Stimulated activated CD8-positive, alpha-beta memory T cell treated with anti-CD3 and anti-CD28 coated beads, Interleukin-15, amount 100 ng/mL, for 4 hours (primary cell): ENCODE results near the gene RASA1.

Experiments used
- DNase-seq, 2 donors: peaks; one replicate each; pipeline ENCODE4 v3.0.0-alpha.2; 2020; ENCODE audit warnings: low read depth in 2 of 2

The RASA1 gene

DNA sequence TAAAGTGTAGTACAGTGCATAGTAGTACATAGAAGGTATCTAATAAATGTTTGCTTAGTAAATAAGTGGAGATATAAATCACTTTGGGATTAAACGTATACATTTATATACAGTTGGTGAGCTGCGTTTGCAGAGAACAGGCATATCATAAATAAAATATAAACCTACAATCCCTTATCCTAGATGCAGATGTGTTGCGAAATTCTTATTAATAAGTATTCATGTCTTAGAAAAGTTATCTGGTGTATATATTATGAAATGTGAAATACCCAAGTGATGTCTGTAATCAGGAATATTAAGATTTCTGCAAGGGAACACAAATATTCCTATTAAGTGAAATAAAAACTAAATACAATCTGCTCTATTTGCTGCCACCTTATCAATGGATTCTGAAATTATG is 136.2 kb downstream of the RASA1 start:
- DNase-seq: no peak

DNA sequence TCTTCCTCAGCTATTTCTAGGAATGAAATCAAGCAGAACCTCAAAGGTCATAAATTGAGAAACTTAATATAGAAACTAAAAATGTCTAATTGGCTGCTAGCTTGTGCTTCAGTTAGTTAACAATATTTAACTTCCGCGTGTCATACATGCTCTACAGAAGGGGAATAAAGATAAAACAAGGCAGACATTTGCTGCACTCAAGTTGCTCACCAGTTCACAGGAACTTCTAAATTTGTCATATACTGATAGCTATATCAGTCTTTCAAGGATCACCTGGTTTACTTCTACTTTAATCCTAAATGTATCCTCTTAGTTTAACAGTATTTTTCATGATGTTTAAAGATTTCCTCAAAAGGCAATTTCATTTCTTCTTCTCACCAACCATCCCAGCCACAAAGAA is 136.7 kb downstream of the RASA1 start:
- DNase-seq: no peak

- no peak for DNase-seq
These were observed 137.9 kb downstream of the RASA1 start for GRCh38 chr5:87405472-87406155.

- no peak for DNase-seq
These were observed 140.5 kb downstream of the RASA1 start for GRCh38 chr5:87408204-87408603.

DNA sequence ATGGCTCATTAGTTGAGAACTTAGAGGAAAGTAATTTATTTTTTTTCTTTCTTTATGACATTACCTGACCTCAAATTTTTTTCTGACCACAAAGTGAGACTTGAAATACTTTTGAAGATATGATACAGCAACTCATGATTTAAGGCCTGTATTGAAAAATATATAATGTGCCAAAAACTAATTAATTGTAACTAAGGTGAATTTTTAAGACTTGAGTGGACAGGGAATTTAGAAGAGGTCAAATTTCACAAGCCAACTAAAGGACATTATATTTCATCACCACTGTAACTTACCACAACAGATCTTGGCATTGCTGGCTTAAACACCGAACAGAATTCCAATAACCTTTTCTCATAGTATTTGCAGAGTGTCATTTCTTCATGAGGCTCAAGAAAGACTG is 143.2 kb downstream of the RASA1 start:
- no peak for DNase-seq

DNA sequence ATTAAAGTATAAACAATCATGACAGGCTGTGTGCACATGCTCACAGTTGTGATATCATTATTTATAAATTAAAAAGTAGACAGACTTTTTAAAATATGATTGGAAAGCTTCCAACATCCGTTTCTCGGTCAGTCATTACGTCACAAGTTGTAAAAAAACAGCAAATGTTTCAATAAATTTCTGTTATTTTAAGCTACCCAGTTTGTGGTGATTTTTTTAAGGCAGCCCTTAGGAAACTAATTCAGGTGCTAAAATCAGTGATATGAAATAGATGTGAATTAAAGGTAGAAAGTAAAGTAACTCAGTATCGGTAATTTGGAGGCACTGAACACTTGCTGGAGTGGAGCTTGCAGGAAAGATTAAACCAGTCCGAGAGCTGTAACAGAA is 143.9 kb downstream of the RASA1 start:
- DNase-seq: no peak

GRCh38 chr5:87411973-87412629 is 144.4 kb downstream of the RASA1 start:
- DNase-seq: peak in 1 of 2 donors; percentile 4

DNA sequence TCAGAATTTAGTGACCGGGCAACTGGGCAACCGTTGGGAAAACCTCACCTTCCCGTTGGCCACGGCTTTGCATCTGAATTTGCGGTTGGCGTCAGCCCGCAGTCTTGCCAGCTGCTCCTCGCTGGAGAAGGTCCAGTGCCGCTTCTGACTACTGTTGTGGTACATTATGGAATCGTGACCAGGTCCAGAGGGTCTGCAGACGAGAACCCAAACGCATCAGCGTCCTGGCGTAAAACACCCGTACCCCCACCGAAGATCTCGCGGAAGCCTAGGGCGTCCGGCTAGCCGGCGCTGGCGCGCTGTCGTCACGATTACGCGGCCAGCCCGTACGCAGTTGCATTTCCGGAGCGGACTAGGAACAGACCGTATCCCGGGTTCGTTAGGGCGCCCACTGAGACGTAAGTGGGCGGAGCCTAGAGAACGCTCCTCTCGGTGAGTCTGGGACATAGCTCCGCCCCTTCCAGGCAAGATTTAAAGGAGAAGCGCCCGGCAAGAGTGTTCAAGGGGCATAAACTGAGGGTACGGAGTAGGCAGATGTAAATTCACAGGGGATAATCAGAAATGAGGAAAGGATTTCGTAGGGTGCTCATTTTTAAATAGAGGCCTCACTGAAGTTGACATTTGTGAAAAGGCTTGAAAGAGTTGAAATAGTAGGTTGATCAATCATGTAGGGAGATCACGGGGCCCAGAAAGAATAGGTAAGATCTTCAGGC is 145.1 kb downstream of the RASA1 start, which contains the start of gene CCNH:
CCNH (minus strand) TSS at position 301 of the 713 bp plus-strand sequence; CDS start at position 165, 136 bp downstream.
- peak; percentile 92 to 95 for DNase-seq

DNA sequence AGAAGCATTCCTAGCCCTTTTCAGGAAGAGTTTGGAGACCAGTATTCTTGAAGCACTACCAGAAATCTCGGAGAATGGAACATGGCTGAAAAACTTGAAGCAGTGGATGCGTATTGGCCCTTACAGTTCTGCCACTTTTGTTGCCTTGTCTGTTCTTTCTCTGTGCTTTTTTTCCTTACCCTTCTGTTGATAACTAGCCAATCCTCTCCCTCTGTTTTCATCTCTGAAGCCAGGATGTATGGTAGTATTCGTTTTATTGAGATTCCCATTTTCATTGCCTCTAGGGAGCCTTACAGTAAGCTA is 145.6 kb downstream of the RASA1 start:
- no peak for DNase-seq

- DNase-seq: no peak
These were observed 150.8 kb downstream of the RASA1 start for GRCh38 chr5:87418506-87418905.

- no peak for DNase-seq
These were observed 153.6 kb downstream of the RASA1 start for GRCh38 chr5:87421307-87421706.

DNA sequence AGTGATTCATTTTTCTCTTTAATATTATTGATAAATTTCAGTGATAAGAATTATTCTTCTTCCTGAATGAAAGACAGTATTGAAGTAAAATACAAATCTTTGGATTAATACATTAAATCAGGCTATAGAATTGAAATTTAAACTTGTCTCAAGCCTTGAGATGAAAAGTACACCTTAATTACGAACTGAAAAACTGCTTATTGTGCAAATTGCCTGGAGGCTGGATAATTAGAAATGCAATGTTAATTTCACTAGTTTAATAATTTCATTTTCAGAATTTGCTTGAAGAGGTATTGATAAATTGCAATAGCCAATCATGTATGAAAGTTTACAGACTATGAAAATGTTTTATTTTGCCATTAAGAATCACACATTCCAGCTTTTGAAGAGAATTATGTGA is 156.1 kb downstream of the RASA1 start:
- no peak for DNase-seq

GRCh38 chr5:87430863-87431457 is 163.3 kb downstream of the RASA1 start:
- no peak for DNase-seq

GRCh38 chr5:87432460-87432859 is 164.8 kb downstream of the RASA1 start:
- DNase-seq: no peak

DNA sequence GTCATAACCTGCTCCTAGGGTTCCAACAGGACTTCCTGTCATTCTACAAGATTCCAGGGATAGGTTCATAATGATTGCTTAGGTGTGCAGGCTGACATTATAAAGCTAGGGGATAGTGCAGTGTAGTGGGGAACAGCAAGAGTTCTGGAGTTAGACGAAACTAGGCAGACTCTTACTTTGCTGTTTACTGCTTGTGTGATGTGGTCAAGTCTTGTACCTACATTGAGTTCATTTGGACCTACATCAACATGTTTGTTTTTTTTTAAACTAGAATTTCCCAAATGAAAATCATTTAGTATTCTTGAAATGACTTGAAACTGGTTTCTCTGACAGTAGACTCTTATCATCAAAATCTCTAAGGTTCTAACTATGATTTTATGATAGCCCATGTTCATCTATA is 166.3 kb downstream of the RASA1 start:
- DNase-seq: no peak

DNA sequence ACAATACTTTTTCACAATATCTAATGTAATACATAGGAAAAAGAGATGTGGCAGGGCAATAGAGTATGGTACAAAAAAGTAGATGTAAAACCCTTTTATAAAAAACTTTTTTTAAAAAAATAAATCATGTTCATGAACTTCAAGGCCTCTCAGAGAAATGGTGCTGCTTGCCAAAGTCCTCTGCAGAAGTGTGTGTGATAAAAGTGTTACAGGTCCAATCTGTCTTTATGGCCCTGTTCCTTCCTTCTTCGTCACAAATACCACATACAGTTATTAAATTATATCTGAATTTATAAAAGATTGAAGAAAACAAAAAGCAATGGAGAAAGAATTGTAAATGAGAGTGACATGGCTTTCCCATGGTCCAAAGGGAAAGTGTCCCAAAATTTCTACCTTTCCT is 166.8 kb downstream of the RASA1 start:
- no peak for DNase-seq

DNA sequence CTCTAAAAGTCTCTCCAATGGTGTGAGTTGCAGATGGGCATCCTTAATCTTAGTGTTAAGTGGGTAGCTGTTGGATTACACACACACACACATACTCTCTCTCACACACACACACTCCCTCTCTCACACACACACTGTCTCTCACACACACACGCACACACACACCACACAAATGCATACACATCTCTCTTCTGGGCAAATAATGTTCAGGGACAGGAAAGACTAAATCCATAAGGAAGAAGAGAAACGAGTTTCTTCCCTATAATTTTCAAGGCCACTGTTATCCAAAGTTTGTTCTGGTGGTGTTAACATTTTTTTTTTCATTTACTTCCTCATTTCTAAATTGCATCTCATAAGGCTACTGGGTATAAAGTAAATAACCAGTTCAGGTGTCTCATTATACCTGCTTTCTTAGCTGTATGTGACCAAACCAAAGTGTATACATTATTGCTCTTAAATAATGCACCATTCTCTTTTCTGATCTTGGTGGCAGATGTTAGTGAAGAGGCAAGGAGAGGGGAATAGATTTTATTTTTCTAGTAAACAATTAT is 167.5 kb downstream of the RASA1 start:
- DNase-seq: no peak

GRCh38 chr5:87437724-87438123 is 170.0 kb downstream of the RASA1 start:
- DNase-seq: no peak

DNA sequence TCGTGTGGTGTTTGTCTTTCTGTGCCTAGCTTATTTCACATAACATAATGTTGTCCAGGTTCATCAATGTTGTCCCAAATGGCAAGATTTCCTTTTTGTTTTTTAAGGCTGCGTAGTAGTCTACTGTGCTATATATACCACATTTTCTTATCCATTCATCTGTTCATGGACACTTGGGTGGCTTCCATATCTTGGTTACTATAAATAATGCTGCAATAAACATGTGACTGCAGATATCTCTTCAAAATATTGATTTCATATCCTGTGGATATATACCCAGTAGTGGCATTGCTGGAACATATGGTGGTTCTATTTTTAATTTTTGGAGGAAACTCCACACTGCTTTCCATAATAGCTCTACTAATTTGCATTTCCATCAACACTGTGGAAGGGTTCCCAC is 170.5 kb downstream of the RASA1 start:
- no peak for DNase-seq
